SK-N-SH treated with all-trans-retinoic acid at 6 μM for 48 hours (cell line): ENCODE results near the gene INSYN1.

Experiments
- ATAC-seq: fragments of 200-7000 bp; cut with Tn5 transposase; 3 replicates; pipeline ENCODE4 v1.9.1; 2020; ENCODE audit warnings: mild to moderate bottlenecking, moderate library complexity
- ARNTL ChIP-seq: fragments of 450-650 bp; formaldehyde crosslinking; IDR thresholded peaks from 2 replicates; pipeline ENCODE4 v1.5.0; 2020; ENCODE audit warnings: low read depth, mild to moderate bottlenecking, moderate library complexity, borderline replicate concordance
- CREB5 ChIP-seq: fragments of 250-450 bp; sonication (Bioruptor Pico); IDR thresholded peaks from 2 replicates; pipeline ENCODE4 v1.5.1; 2020; ENCODE audit warnings: low read depth, mild to moderate bottlenecking, moderate library complexity
- CSDC2 ChIP-seq: fragments of 250-450 bp; sonication (Bioruptor Pico); IDR thresholded peaks from 2 replicates; pipeline ENCODE4 v1.5.0; 2020; ENCODE audit warnings: mild to moderate bottlenecking, moderate library complexity
- CSRNP3 ChIP-seq: fragments of 250-450 bp; sonication (Bioruptor Pico); IDR thresholded peaks from 2 replicates; pipeline ENCODE4 v1.5.1; 2021; ENCODE audit warnings: mild to moderate bottlenecking, moderate library complexity
- ESRRG ChIP-seq: fragments of 250-450 bp; sonication (Bioruptor Pico); IDR thresholded peaks from 2 replicates; pipeline ENCODE4 v1.6.1; 2021; ENCODE audit warnings: mild to moderate bottlenecking
- ISL1 ChIP-seq: fragments of 250-450 bp; sonication (Bioruptor Pico); IDR thresholded peaks from 2 replicates; pipeline ENCODE4 v2.1.2; 2022; ENCODE audit warnings: mild to moderate bottlenecking, moderate library complexity
- PATZ1 ChIP-seq: fragments of 250-450 bp; sonication (Bioruptor Pico); IDR thresholded peaks from 2 replicates; pipeline ENCODE4 v1.8.0; 2020; ENCODE audit warnings: mild to moderate bottlenecking, moderate library complexity, borderline replicate concordance
- POU6F1 ChIP-seq: fragments of 250-450 bp; sonication (Bioruptor Pico); IDR thresholded peaks from 2 replicates; pipeline ENCODE4 v1.8.0; 2021; ENCODE audit warnings: low read depth, mild to moderate bottlenecking, moderate library complexity, borderline replicate concordance
- PPARA ChIP-seq: fragments of 250-450 bp; sonication (Bioruptor Pico); IDR thresholded peaks from 2 replicates; pipeline ENCODE4 v1.5.0; 2020; ENCODE audit warnings: mild to moderate bottlenecking, borderline replicate concordance
- RARB ChIP-seq: fragments of 250-450 bp; sonication (Bioruptor Pico); IDR thresholded peaks from 2 replicates; pipeline ENCODE4 v1.8.0; 2021; ENCODE audit warnings: mild to moderate bottlenecking, moderate library complexity
- TCF4 ChIP-seq: fragments of 250-450 bp; sonication (Bioruptor Pico); IDR thresholded peaks from 2 replicates; pipeline ENCODE4 v1.8.0; 2021; ENCODE audit warnings: mild to moderate bottlenecking, moderate library complexity, borderline replicate concordance
- TSHZ2 ChIP-seq: fragments of 250-450 bp; sonication (Bioruptor Pico); IDR thresholded peaks from 2 replicates; pipeline ENCODE4 v1.5.0; 2020; ENCODE audit warnings: mild to moderate bottlenecking, moderate library complexity
- ZC3H10 ChIP-seq: fragments of 250-450 bp; sonication (Bioruptor Pico); IDR thresholded peaks from 2 replicates; pipeline ENCODE4 v1.5.1; 2021; ENCODE audit warnings: mild to moderate bottlenecking, moderate library complexity
- ZFP3 ChIP-seq: fragments of 250-450 bp; sonication (Bioruptor Pico); IDR thresholded peaks from 2 replicates; pipeline ENCODE4 v1.5.0; 2020; ENCODE audit warnings: mild to moderate bottlenecking, moderate library complexity
- ZFP30 ChIP-seq: fragments of 450-650 bp; formaldehyde crosslinking; IDR thresholded peaks from 2 replicates; pipeline ENCODE4 v1.5.0; 2022; ENCODE audit warnings: mild to moderate bottlenecking, moderate library complexity
- ZNF565 ChIP-seq: fragments of 450-650 bp; formaldehyde crosslinking; conservative IDR thresholded peaks from 2 replicates; pipeline ENCODE4 v1.5.0; 2020; ENCODE audit warnings: low read depth, mild to moderate bottlenecking, moderate library complexity
- ZNF70 ChIP-seq: fragments of 450-650 bp; formaldehyde crosslinking; IDR thresholded peaks from 2 replicates; pipeline ENCODE4 v1.5.0; 2020; ENCODE audit warnings: mild to moderate bottlenecking, moderate library complexity
- ZNF8 ChIP-seq: fragments of 450-650 bp; formaldehyde crosslinking; IDR thresholded peaks from 2 replicates; pipeline ENCODE4 v1.5.0; 2020; ENCODE audit warnings: mild to moderate bottlenecking, moderate library complexity

Gene INSYN1

GRCh38 chr15:73784291-73784690 is 31.1 kb upstream of the INSYN1 start (continued):
- TF ChIP-seq PATZ1 (CRISPR knock-in tag) = no peak
- TF ChIP-seq, all 23 proteins: peak for 0

- no peak for ATAC-seq
Measured at GRCh38 chr15:73782344-73782959, 29.3 kb upstream of the INSYN1 start.

GRCh38 chr15:73781038-73781925 is 28.1 kb upstream of the INSYN1 start:
- ATAC-seq = peak; percentile 65
- TF ChIP-seq CREB5 (CRISPR knock-in tag) (no peak), ZFP3 (CRISPR knock-in tag) (no peak), POU6F1 (CRISPR knock-in tag) (no peak), TCF4 (CRISPR knock-in tag) (no peak), TSHZ2 (CRISPR knock-in tag) (no peak), ISL1 (CRISPR knock-in tag) (no peak)

More at GRCh38 chr15:73782344-73782959, 29.3 kb upstream of the INSYN1 start:
- no peak for TF ChIP-seq ARNTL (CRISPR knock-in tag)
- no peak for TF ChIP-seq PPARA
- no peak for TF ChIP-seq CSDC2
- TF ChIP-seq ESRRG (CRISPR knock-in tag) = no peak
- TF ChIP-seq ZNF565 (CRISPR knock-in tag) = no peak
- TF ChIP-seq ZNF70 = no peak
- no peak for TF ChIP-seq TCF4 (CRISPR knock-in tag)
- no peak for TF ChIP-seq ISL1 (CRISPR knock-in tag)
- no peak for TF ChIP-seq ZFP30
- TF ChIP-seq RARB (CRISPR knock-in tag) = no peak
- TF ChIP-seq CSRNP3 (CRISPR knock-in tag) = no peak
- no peak for TF ChIP-seq POU6F1 (CRISPR knock-in tag)
- no peak for TF ChIP-seq ZNF8 (CRISPR knock-in tag)
- no peak for TF ChIP-seq ZC3H10 (CRISPR knock-in tag)
- TF ChIP-seq ZFP3 (CRISPR knock-in tag) = no peak
- no peak for TF ChIP-seq TSHZ2 (CRISPR knock-in tag)
- TF ChIP-seq, all 23 proteins: peak for 0
